Putamen (tissue), 1 donor: ENCODE results near the gene MYADML2.
"Not testable (repeated sequence)": the region's sequence is repeated elsewhere in the genome, so short reads cannot be mapped to it uniquely, and the experiment has no call there.

ENCODE experiments used
- DNase-seq: peaks from one replicate; pipeline ENCODE4 v3.0.0-alpha.2; 2016; ENCODE audit warnings: low spot score

The MYADML2 gene

GRCh38 chr17:81924557-81925532 lies 22.2 kb downstream of the MYADML2 start:
- no peak for DNase-seq

- DNase-seq, result no peak
These were observed 23.5 kb downstream of the MYADML2 start for GRCh38 chr17:81923302-81924260.

GRCh38 chr17:81922566-81923301 lies 24.3 kb downstream of the MYADML2 start:
- no peak for DNase-seq

- no peak for DNase-seq
These were observed 25.0 kb downstream of the MYADML2 start for GRCh38 chr17:81921996-81922565.

GRCh38 chr17:81921537-81921862 lies 25.5 kb downstream of the MYADML2 start:
- DNase-seq, result no peak

GRCh38 chr17:81920612-81921536 lies 26.2 kb downstream of the MYADML2 start:
- DNase-seq, result no peak

GRCh38 chr17:81918832-81919545 lies 28.0 kb downstream of the MYADML2 start:
- no peak for DNase-seq

- DNase-seq, result not testable (repeated sequence)
These were observed 28.7 kb downstream of the MYADML2 start for GRCh38 chr17:81918333-81918669.

- DNase-seq, result peak; percentile 80
These were observed 29.3 kb downstream of the MYADML2 start, which contains the start of gene SIRT7 for GRCh38 chr17:81917565-81918332. SIRT7 (minus strand) TSS chr17:81918176; CDS start chr17:81918131, 45 bp downstream.

GRCh38 chr17:81916234-81917001 lies 30.6 kb downstream of the MYADML2 start:
- DNase-seq, result no peak

GRCh38 chr17:81915331-81915730 lies 31.7 kb downstream of the MYADML2 start:
- DNase-seq, result no peak

GRCh38 chr17:81914103-81914850 lies 32.8 kb downstream of the MYADML2 start:
- DNase-seq, result no peak

GRCh38 chr17:81913394-81914102 lies 33.5 kb downstream of the MYADML2 start:
- no peak for DNase-seq

GRCh38 chr17:81912441-81913309 lies 34.4 kb downstream of the MYADML2 start:
- no peak for DNase-seq

GRCh38 chr17:81911969-81912368 lies 35.1 kb downstream of the MYADML2 start:
- no peak for DNase-seq
